Right lobe of liver (tissue), 6 donors: ENCODE results near the gene ZMYND19. TPM values are rescaled to one million over a fixed set of nuclear protein-coding genes. Genes with fewer than 3 reads are reported as not detected.
"Not testable (repeated sequence)": the region's sequence is repeated elsewhere in the genome, so short reads cannot be mapped to it uniquely, and the experiment has no call there.

ENCODE experiments used
- ATAC-seq, 4 donors: fragments of 200-7000 bp; cut with Tn5 transposase; one replicate each; pipeline ENCODE4 v1.9.1; 2020; ENCODE audit warnings: mild to moderate bottlenecking in 4 of 4, moderate library complexity in 4 of 4
- DNase-seq, 3 donors: peaks; one replicate each; pipeline ENCODE4 v3.0.0-alpha.2; 2020
- H3K27ac ChIP-seq, 3 donors: fragments of 200-600 bp; one replicate each; pipeline ENCODE4 v1.8.0; 2022
- H3K27me3 ChIP-seq, 2 donors: fragments of 200-600 bp; one replicate each; pipeline ENCODE4 v1.8.0; 2022
- H3K36me3 ChIP-seq, 4 donors: fragments of 200-600 bp; sonication (generic) in 1 of 4; one replicate each; pipeline versions ENCODE4 v1.5.1 to v1.8.0; 2017 to 2022; ENCODE audit warnings: control low read depth in 1 of 4
- H3K4me1 ChIP-seq, 4 donors: fragments of 200-600 bp; sonication (generic) in 1 of 4; one replicate each; pipeline versions ENCODE4 v1.5.1 to v1.8.0; 2017 to 2022; ENCODE audit warnings: control low read depth in 1 of 4
- H3K4me3 ChIP-seq, 3 donors: fragments of 200-600 bp; one replicate each; pipeline ENCODE4 v1.8.0; 2022
- H3K9me3 ChIP-seq, 4 donors: fragments of 200-600 bp; sonication (generic) in 1 of 4; one replicate each; pipeline versions ENCODE4 v1.5.1 to v1.8.0; 2017 to 2022; ENCODE audit warnings: control low read depth in 1 of 4
- POLR2A ChIP-seq: fragments of 450-650 bp; IDR thresholded peaks from one replicate; pipeline ENCODE4 v1.6.1; 2017; ENCODE audit warnings: antibody characterized with exemption, mild to moderate bottlenecking
- WGBS: methylation state at CpG from one replicate; pipeline ENCODE4 v1.1.6; 2018; ENCODE audit warnings: low coverage, low lambda C conversion rate; ENCODE audit not compliant: insufficient coverage; ENCODE audit errors: missing lambda C conversion rate; 5-methylcytosine and 5-hydroxymethylcytosine counted together
- intact Hi-C, 2 donors: fragments of 100-400 bp; cut with DNase I; formaldehyde crosslinking; loops; one replicate each; pipeline versions ENCODE4 v1.11.2 to v1.14.1; 2022
- total RNA-seq, 6 experiments: library from RNA; depleted of rRNA in 2 of 6; stranded (reverse); fragments of >200 nt in 2 of 6; fragmentation: NEBNext Ultra II Directional in 3 of 6; extraction: Animal tissue kit (Norgen Biotek cat#: 25700) in 3 of 6; gene quantifications; one replicate each; pipeline versions ENCODE4 v1.1.0 to v1.2.4, GENCODE V29; 2016 to 2023
- TF ChIP-seq, protein P1 (sequence below), 4 donors: fragments of 200-600 bp in 3 of 4; fragments of 450-650 bp in 1 of 4; IDR thresholded peaks; one replicate each; pipeline versions ENCODE4 v1.5.1 to v1.8.0; 2016 to 2022; ENCODE audit warnings: antibody characterized with exemption in 4 of 4, mild to moderate bottlenecking in 2 of 4
- donor health status: DM: no; HTN: yes; CAD: no.
- donor health status: DM: no; HTN: no; CAD: no.
- donor health status: DM: no; HTN: no; CAD: no.
- donor health status: DM: no; HTN: yes; CAD: no.
- donor health status: DM: no; HTN: yes; CAD: no.

Gene ZMYND19
- total RNA-seq, 6 experiments from 2014 or later = 8.4 to 11.7 (median 9.0) TPM

- Histone ChIP-seq H3K27me3 (no peaks in the 10 kb centered on the region), H3K4me1 (peaks cover 0 to 50% (median 8%) of the 10 kb centered on the region in 4 donors), H3K9me3 (no peaks in the 10 kb centered on the region), H3K4me3 (no peak overlapping the region), H3K27ac (no peak overlapping the region), H3K36me3 (no peaks in the 10 kb centered on the region)
- WGBS = 5% methylated on average over 1 of the region's 1 CpG
- no peak for DNase-seq
- intact Hi-C loops = no loop called here
- ATAC-seq = peak in 3 of 4 donors; percentile 25 to 56 (median 26)
- TF ChIP-seq POLR2A = no peak
- TF ChIP-seq, protein P1, sequence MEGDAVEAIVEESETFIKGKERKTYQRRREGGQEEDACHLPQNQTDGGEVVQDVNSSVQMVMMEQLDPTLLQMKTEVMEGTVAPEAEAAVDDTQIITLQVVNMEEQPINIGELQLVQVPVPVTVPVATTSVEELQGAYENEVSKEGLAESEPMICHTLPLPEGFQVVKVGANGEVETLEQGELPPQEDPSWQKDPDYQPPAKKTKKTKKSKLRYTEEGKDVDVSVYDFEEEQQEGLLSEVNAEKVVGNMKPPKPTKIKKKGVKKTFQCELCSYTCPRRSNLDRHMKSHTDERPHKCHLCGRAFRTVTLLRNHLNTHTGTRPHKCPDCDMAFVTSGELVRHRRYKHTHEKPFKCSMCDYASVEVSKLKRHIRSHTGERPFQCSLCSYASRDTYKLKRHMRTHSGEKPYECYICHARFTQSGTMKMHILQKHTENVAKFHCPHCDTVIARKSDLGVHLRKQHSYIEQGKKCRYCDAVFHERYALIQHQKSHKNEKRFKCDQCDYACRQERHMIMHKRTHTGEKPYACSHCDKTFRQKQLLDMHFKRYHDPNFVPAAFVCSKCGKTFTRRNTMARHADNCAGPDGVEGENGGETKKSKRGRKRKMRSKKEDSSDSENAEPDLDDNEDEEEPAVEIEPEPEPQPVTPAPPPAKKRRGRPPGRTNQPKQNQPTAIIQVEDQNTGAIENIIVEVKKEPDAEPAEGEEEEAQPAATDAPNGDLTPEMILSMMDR (IDR thresholded peaks at IDR 0.05) = no peak
Observed at GRCh38 chr9:137630126-137630525, 39.8 kb upstream of the ZMYND19 start.

DNA sequence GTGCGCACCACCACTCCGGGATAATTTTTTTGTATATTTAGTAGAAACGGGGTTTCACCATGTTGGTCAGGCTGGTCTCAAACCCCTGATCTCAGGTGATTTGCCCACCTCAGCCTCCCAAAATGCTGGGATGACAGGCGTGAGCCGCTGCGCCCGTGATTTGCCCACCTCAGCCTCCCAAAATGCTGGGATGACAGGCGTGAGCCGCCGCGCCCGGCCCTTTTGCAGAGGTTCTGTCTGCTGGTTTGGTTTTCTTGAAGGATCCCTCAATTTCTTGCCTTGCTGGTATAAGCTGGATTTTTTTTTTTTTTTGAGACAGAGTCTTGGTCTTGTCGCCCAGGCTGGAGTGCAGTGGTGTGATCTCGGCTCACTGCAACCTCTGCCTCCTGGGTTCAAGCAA, 37.1 kb upstream of the ZMYND19 start:
- H3K4me1 ChIP-seq = peaks cover 0 to 50% (median 7%) of the 10 kb centered on the region in 4 donors
- 96% methylated on average over 7 of the region's 14 CpGs for WGBS
- H3K27ac ChIP-seq, H3K27me3 ChIP-seq, H3K36me3 ChIP-seq, H3K4me3 ChIP-seq, H3K9me3 ChIP-seq, intact Hi-C loops, ATAC-seq: not testable (repeated sequence)
- DNase-seq = peak in 1 of 3 donors; percentile 27

GRCh38 chr9:137626464-137626863, 36.2 kb upstream of the ZMYND19 start:
- intact Hi-C loops = no loop called here
- Histone ChIP-seq H3K4me1 (peaks cover 0 to 44% (median 7%) of the 10 kb centered on the region in 4 donors), H3K27ac (no peak overlapping the region), H3K27me3 (no peaks in the 10 kb centered on the region), H3K36me3 (no peaks in the 10 kb centered on the region), H3K9me3 (no peaks in the 10 kb centered on the region), H3K4me3 (no peak overlapping the region)
- no peak for DNase-seq
- no peak for ATAC-seq
- WGBS = 45% methylated on average over 3 of the region's 4 CpGs
- TF ChIP-seq, protein P1 (IDR thresholded peaks at IDR 0.05) = no peak
- TF ChIP-seq POLR2A = no peak

GRCh38 chr9:137622211-137622610, 31.9 kb upstream of the ZMYND19 start:
- H3K27me3 ChIP-seq, H3K4me3 ChIP-seq, H3K36me3 ChIP-seq, H3K9me3 ChIP-seq, intact Hi-C loops, ATAC-seq, H3K27ac ChIP-seq, DNase-seq: not testable (repeated sequence)
- peaks cover 0 to 37% (median 14%) of the 10 kb centered on the region in 4 donors for H3K4me1 ChIP-seq
- WGBS = 75% methylated on average over 5 of the region's 8 CpGs

DNA sequence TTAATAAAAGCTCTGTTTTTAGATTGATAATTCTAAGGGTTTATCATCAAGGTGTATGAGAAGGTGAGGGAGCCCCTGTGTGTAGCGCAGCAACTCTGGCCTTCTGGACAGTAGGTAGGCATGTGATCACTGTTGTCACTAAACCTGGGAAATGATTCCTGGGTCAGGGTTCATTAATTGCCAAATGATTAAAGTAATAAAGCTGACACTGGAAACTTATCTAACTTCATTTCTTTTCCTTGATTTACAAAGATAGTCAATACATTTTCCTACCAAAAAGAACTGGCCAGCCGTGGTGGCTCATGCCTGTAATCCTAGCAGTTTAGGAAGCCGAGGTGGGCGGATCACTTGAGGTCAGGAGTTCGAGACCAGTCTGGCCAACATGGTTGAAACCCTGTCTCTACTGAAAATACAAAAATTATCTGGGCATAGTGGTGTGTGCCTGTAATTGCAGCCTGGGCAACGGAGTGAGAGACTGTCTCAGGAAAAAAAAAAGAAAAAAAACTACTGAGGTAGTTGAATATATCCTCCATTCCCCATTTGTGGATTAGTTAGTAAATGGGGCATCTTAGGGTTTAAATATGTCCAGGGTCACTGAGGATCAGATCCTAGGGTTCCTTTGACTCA, 30.9 kb upstream of the ZMYND19 start:
- intact Hi-C loops = no loop called here
- Histone ChIP-seq H3K9me3 (no peaks in the 10 kb centered on the region), H3K4me3 (no peak overlapping the region), H3K27ac (no peak overlapping the region), H3K36me3 (no peaks in the 10 kb centered on the region), H3K4me1 (peaks cover 0 to 37% (median 14%) of the 10 kb centered on the region in 4 donors), H3K27me3 (no peaks in the 10 kb centered on the region)
- no peak for ATAC-seq
- TF ChIP-seq, protein P1 (IDR thresholded peaks at IDR 0.05) = peak in 1 of 4 donors; percentile 16
- no peak for TF ChIP-seq POLR2A
- no peak for DNase-seq
- WGBS = 32% methylated on average over 6 of the region's 6 CpGs
